ENCODE results near the gene TBC1D7.

Gene TBC1D7

GRCh38 chr6:13289789-13290318 lies 38.5 kb downstream of the TBC1D7 start:
- DNase-seq = no peak

GRCh38 chr6:13288969-13289391 lies 39.4 kb downstream of the TBC1D7 start:
- no peak for DNase-seq

- DNase-seq = no peak
Measured at GRCh38 chr6:13288481-13288880, 39.9 kb downstream of the TBC1D7 start.

- DNase-seq = no peak
Measured at GRCh38 chr6:13287104-13287503, 41.2 kb downstream of the TBC1D7 start.

GRCh38 chr6:13286181-13286580 lies 42.2 kb downstream of the TBC1D7 start:
- DNase-seq = no peak

- no peak for DNase-seq
Measured at GRCh38 chr6:13285705-13286104, 42.6 kb downstream of the TBC1D7 start.

- no peak for DNase-seq
Measured at GRCh38 chr6:13284646-13285045, 43.7 kb downstream of the TBC1D7 start.

GRCh38 chr6:13283331-13283730 lies 45.0 kb downstream of the TBC1D7 start:
- DNase-seq = no peak

- DNase-seq = no peak
Measured at GRCh38 chr6:13282393-13283069, 45.8 kb downstream of the TBC1D7 start.

GRCh38 chr6:13281686-13282085 lies 46.7 kb downstream of the TBC1D7 start:
- DNase-seq = no peak

GRCh38 chr6:13280254-13280653 lies 48.1 kb downstream of the TBC1D7 start:
- no peak for DNase-seq

GRCh38 chr6:13278991-13279390 lies 49.3 kb downstream of the TBC1D7 start:
- DNase-seq = no peak

- no peak for DNase-seq
Measured at GRCh38 chr6:13278164-13278563, 50.2 kb downstream of the TBC1D7 start.

GRCh38 chr6:13277231-13277630 lies 51.1 kb downstream of the TBC1D7 start:
- DNase-seq = no peak

- no peak for DNase-seq
Measured at GRCh38 chr6:13275435-13275989, 52.8 kb downstream of the TBC1D7 start.

- DNase-seq = no peak
Measured at GRCh38 chr6:13274707-13275434, 53.5 kb downstream of the TBC1D7 start.

GRCh38 chr6:13273931-13274706 lies 54.2 kb downstream of the TBC1D7 start:
- peak; percentile 71 for DNase-seq

GRCh38 chr6:13273202-13273930 lies 55.0 kb downstream of the TBC1D7 start:
- DNase-seq = no peak

- DNase-seq = no peak
Measured at GRCh38 chr6:13272131-13273046, 55.9 kb downstream of the TBC1D7 start.

- DNase-seq = no peak
Measured at GRCh38 chr6:13268913-13269518, 59.3 kb downstream of the TBC1D7 start.

- DNase-seq = no peak
Measured at GRCh38 chr6:13267142-13267651, 61.1 kb downstream of the TBC1D7 start.
